H9 (cell line): ENCODE results near the gene CD300A. TPM values are rescaled to one million over a fixed set of nuclear protein-coding genes. Genes with fewer than 3 reads are reported as not detected.

ENCODE experiments used
- DNase-seq: peaks from one replicate; pipeline ENCODE4 v3.0.0-alpha.2; 2017
- H2AFZ ChIP-seq: one replicate; pipeline ENCODE4 v1.6.1; 2013; ENCODE audit warnings: mild to moderate bottlenecking, low read length, control low read depth, moderate library complexity
- H2AK5ac ChIP-seq: 2 replicates; pipeline ENCODE4 v1.6.1; 2013; ENCODE audit warnings: low read length, control low read depth, mixed read lengths; ENCODE audit not compliant: insufficient read length
- H2BK120ac ChIP-seq: one replicate; pipeline ENCODE4 v1.6.1; 2013; ENCODE audit warnings: low read depth, mild to moderate bottlenecking, low read length, control low read depth, inconsistent platforms; ENCODE audit not compliant: poor library complexity, severe bottlenecking
- H2BK12ac ChIP-seq: 2 replicates; pipeline ENCODE4 v1.6.1; 2013; ENCODE audit warnings: low read length, control low read depth, mixed read lengths, low read depth; ENCODE audit not compliant: insufficient read length
- H2BK15ac ChIP-seq: 2 replicates; pipeline ENCODE4 v1.6.1; 2013; ENCODE audit warnings: low read depth, low read length, control low read depth
- H2BK20ac ChIP-seq: one replicate; pipeline ENCODE4 v1.6.1; 2013; ENCODE audit warnings: low read depth, mild to moderate bottlenecking, low read length, control low read depth, inconsistent platforms; ENCODE audit not compliant: poor library complexity, severe bottlenecking
- H2BK5ac ChIP-seq: 2 replicates; pipeline ENCODE4 v1.6.1; 2013; ENCODE audit warnings: low read length, control low read depth, mixed read lengths; ENCODE audit not compliant: insufficient read length
- H3K14ac ChIP-seq: 2 replicates; pipeline ENCODE4 v1.6.1; 2013; ENCODE audit warnings: low read length, control low read depth; ENCODE audit not compliant: insufficient read depth
- H3K18ac ChIP-seq: 2 replicates; pipeline ENCODE4 v1.6.1; 2013; ENCODE audit warnings: low read depth, mild to moderate bottlenecking, mixed read lengths, low read length, control low read depth; ENCODE audit not compliant: insufficient read length
- H3K23ac ChIP-seq: 2 replicates; pipeline ENCODE4 v1.6.1; 2013; ENCODE audit warnings: low read length, control low read depth, mixed read lengths, low read depth; ENCODE audit not compliant: insufficient read length
- H3K23me2 ChIP-seq: 2 replicates; pipeline ENCODE4 v1.6.1; 2013; ENCODE audit warnings: low read depth, mild to moderate bottlenecking, mixed read lengths, low read length, control low read depth; ENCODE audit not compliant: insufficient read length, poor library complexity, severe bottlenecking
- H3K27ac ChIP-seq: 2 replicates; pipeline ENCODE4 v1.5.1; 2013; ENCODE audit warnings: low read length, control low read depth, mixed read lengths, low read depth; ENCODE audit not compliant: insufficient read length
- H3K27me3 ChIP-seq: 2 replicates; pipeline ENCODE4 v1.6.1; 2013; ENCODE audit warnings: low read length, control low read depth, inconsistent platforms; ENCODE audit not compliant: insufficient read depth
- H3K4ac ChIP-seq: 2 replicates; pipeline ENCODE4 v1.6.1; 2013; ENCODE audit warnings: low read depth, mild to moderate bottlenecking, control low read depth, inconsistent platforms, low read length, moderate library complexity
- H3K4me1 ChIP-seq: 2 replicates; pipeline ENCODE4 v1.6.1; 2013; ENCODE audit warnings: low read length, control low read depth, inconsistent platforms; ENCODE audit not compliant: insufficient read depth
- H3K4me2 ChIP-seq: 2 replicates; pipeline ENCODE4 v1.6.1; 2013; ENCODE audit warnings: low read length, control low read depth, mixed read lengths; ENCODE audit not compliant: insufficient read length, insufficient read depth
- H3K56ac ChIP-seq: 2 replicates; pipeline ENCODE4 v1.6.1; 2013; ENCODE audit warnings: low read depth, mild to moderate bottlenecking, mixed read lengths, low read length, control low read depth; ENCODE audit not compliant: insufficient read length
- H3K79me1 ChIP-seq: 2 replicates; pipeline ENCODE4 v1.6.1; 2013; ENCODE audit warnings: low read depth, mild to moderate bottlenecking, moderate library complexity, low read length, control low read depth, inconsistent platforms; ENCODE audit not compliant: insufficient read depth, poor library complexity, severe bottlenecking
- H3K79me2 ChIP-seq: 2 replicates; pipeline ENCODE4 v1.6.1; 2013; ENCODE audit warnings: low read length, control low read depth, inconsistent platforms; ENCODE audit not compliant: insufficient read depth
- H3K9ac ChIP-seq: 2 replicates; pipeline ENCODE4 v1.6.1; 2013; ENCODE audit warnings: low read length, control low read depth, mixed read lengths; ENCODE audit not compliant: insufficient read length; ENCODE audit errors: extremely low read depth
- H3K9me3 ChIP-seq: one replicate; pipeline ENCODE4 v1.6.1; 2013; ENCODE audit warnings: low read depth, low read length, inconsistent platforms; ENCODE audit not compliant: control insufficient read depth
- H3T11ph ChIP-seq: one replicate; pipeline ENCODE4 v1.6.1; 2013; ENCODE audit warnings: mild to moderate bottlenecking, low read length, control low read depth, inconsistent platforms
- H4K20me1 ChIP-seq: one replicate; pipeline ENCODE4 v1.6.1; 2013; ENCODE audit not compliant: control insufficient read depth, insufficient read length, insufficient read depth
- H4K5ac ChIP-seq: 2 replicates; pipeline ENCODE4 v1.6.1; 2013; ENCODE audit warnings: low read depth, mild to moderate bottlenecking, mixed read lengths, low read length, control low read depth; ENCODE audit not compliant: insufficient read length
- H4K8ac ChIP-seq: replicated peaks from 2 replicates; pipeline ENCODE4 v1.6.1; 2013; ENCODE audit warnings: low read length, control low read depth, mixed read lengths, low read depth; ENCODE audit not compliant: insufficient read length
- H4K91ac ChIP-seq: 2 replicates; pipeline ENCODE4 v1.6.1; 2013; ENCODE audit warnings: low read depth, mild to moderate bottlenecking, moderate library complexity, mixed read lengths, low read length, control low read depth; ENCODE audit not compliant: insufficient read length
- H3K27ac Mint-ChIP-seq, 3 experiments: 2 replicates in 2 of 3; 3 replicates in 1 of 3; pipeline ENCODE4 v1.8.0; 2020 to 2021; ENCODE audit warnings: mixed read lengths in 3 of 3, mild to moderate bottlenecking in 1 of 3, moderate library complexity in 1 of 3
- H3K27me3 Mint-ChIP-seq: 2 replicates; pipeline ENCODE4 v1.8.0; 2021; ENCODE audit warnings: low read depth, mild to moderate bottlenecking, moderate library complexity, mixed read lengths
- H3K36me3 Mint-ChIP-seq, 3 experiments: 2 replicates in 2 of 3; 3 replicates in 1 of 3; pipeline ENCODE4 v1.8.0; 2020 to 2021; ENCODE audit warnings: low read depth in 3 of 3, mixed read lengths in 3 of 3; ENCODE audit not compliant: insufficient read depth in 1 of 3
- H3K4me1 Mint-ChIP-seq, 2 experiments: 2 replicates each; pipeline ENCODE4 v1.8.0; 2020; ENCODE audit warnings: mixed read lengths in 2 of 2
- H3K4me3 Mint-ChIP-seq, 2 experiments: 2 replicates in 1 of 2; 3 replicates in 1 of 2; pipeline ENCODE4 v1.8.0; 2020 to 2021; ENCODE audit warnings: mild to moderate bottlenecking in 2 of 2, mixed read lengths in 2 of 2, moderate library complexity in 1 of 2
- H3K9me3 Mint-ChIP-seq, 2 experiments: 2 replicates in 1 of 2; 3 replicates in 1 of 2; pipeline ENCODE4 v1.8.0; 2020; ENCODE audit warnings: mild to moderate bottlenecking in 2 of 2, mixed read lengths in 2 of 2, moderate library complexity in 1 of 2
- CTCF ChIP-seq: fragments of 200-600 bp; sonication (generic); conservative IDR thresholded peaks from 3 replicates; pipeline ENCODE4 v1.8.0; 2021; ENCODE audit warnings: antibody characterized with exemption, mild to moderate bottlenecking
- WGBS: extraction: QIAGEN DNeasy Blood & Tissue Kit; methylation state at CpG from one replicate; pipeline ENCODE4 v1.1.7; 2013; ENCODE audit warnings: missing lambda C conversion rate, low lambda C conversion rate, mixed read lengths; ENCODE audit not compliant: insufficient read length; ENCODE audit errors: extremely low coverage; 5-methylcytosine and 5-hydroxymethylcytosine counted together
- total RNA-seq: library from RNA; stranded (reverse); gene quantifications from 2 replicates; pipeline ENCODE4 v1.2.1, GENCODE V29; 2021

CD300A gene
- total RNA-seq, 1 experiment from 2014 or later, result not detected

- Mint-ChIP-seq H3K27ac (no peak overlapping the region), H3K9me3 (no peaks in the 10 kb centered on the region), H3K27me3 (peaks cover 8% of the 10 kb centered on the region), H3K36me3 (no peaks in the 10 kb centered on the region; a peak in 1 of 7 replicates), H3K4me3 (peak overlapping the region in 1 of 2 experiments; percentile 16; a peak in 3 of 5 replicates), H3K4me1 (peaks cover 4 to 7% of the 10 kb centered on the region in 2 experiments)
- H2BK15ac ChIP-seq, result no peak overlapping the region
- H2BK20ac ChIP-seq, result no peak overlapping the region
- no peak overlapping the region for H3K27ac ChIP-seq
- no peaks in the 10 kb centered on the region for H3K79me1 ChIP-seq
- H2BK120ac ChIP-seq, result no peak overlapping the region
- H3K14ac ChIP-seq, result no peak overlapping the region
- H2AK5ac ChIP-seq, result no peak overlapping the region
- no peak overlapping the region for H3K23ac ChIP-seq
- no CpG with 5 or more reads among the region's 21 CpGs for WGBS
- H4K5ac ChIP-seq, result no peak overlapping the region
- no peaks in the 10 kb centered on the region for H3K9me3 ChIP-seq
- no peak overlapping the region for H3K18ac ChIP-seq
- H3K79me2 ChIP-seq, result no peaks in the 10 kb centered on the region
- TF ChIP-seq CTCF, result no peak
- H2BK12ac ChIP-seq, result no peak overlapping the region
- H3K9ac ChIP-seq, result no peak overlapping the region
- H2AFZ ChIP-seq, result no peak overlapping the region
- peaks cover 6% of the 10 kb centered on the region for H3K23me2 ChIP-seq
- H2BK5ac ChIP-seq, result no peak overlapping the region
- no peak overlapping the region for H3K56ac ChIP-seq
- H3K4ac ChIP-seq, result no peak overlapping the region
- H4K8ac ChIP-seq, result no peak overlapping the region
- H4K20me1 ChIP-seq, result no peaks in the 10 kb centered on the region
- H3K27me3 ChIP-seq, result peaks cover 4% of the 10 kb centered on the region; the same call in 1 of the 2 replicates
- peak overlapping the region; percentile 76 for H3K4me2 ChIP-seq
- no peaks in the 10 kb centered on the region for H3K4me1 ChIP-seq
- peak; percentile 40 for DNase-seq
- no peak overlapping the region for H3T11ph ChIP-seq
- H4K91ac ChIP-seq, result no peak overlapping the region
These were observed 952 bp downstream of the CD300A start for GRCh38 chr17:74467221-74467951.
